ENCODE measurements around the gene GNG12. TPM values are rescaled to one million over a fixed set of nuclear protein-coding genes. Genes with fewer than 3 reads are reported as not detected.
A peak's percentile ranks its signal among the peaks of the same experiment; 100 is the strongest.

GNG12 gene
- total RNA-seq, 1 donor from 2014 or later: 60.5 TPM

DNA sequence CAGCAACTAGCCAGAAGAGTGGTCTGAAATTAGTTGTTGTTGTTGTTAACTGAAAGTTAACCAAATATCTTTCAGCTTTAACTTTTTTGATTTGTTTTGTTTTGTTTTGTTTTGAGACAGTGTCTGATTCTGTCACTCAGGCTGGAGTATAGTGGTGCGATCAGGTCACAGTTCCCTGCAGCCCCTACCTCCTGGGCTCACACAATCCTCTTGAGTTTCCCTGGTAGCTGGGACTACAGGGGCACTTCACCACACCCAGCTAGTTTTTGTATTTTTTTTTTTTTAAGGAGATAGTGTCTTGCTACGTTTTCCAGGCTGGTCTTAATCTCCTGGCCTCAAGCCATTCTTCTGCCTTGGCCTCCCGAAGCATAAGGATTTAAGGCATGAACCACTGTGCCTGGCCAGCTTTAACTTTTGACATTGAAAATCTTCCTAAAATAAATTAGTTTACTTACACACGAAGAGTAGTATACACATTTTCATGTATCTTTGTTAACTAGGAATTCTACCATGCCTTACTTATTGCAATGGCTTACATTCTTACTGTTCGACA, 45.0 kb downstream of the GNG12 start:
- DNase-seq (ENCODE audit: low read depth): no peak

DNA sequence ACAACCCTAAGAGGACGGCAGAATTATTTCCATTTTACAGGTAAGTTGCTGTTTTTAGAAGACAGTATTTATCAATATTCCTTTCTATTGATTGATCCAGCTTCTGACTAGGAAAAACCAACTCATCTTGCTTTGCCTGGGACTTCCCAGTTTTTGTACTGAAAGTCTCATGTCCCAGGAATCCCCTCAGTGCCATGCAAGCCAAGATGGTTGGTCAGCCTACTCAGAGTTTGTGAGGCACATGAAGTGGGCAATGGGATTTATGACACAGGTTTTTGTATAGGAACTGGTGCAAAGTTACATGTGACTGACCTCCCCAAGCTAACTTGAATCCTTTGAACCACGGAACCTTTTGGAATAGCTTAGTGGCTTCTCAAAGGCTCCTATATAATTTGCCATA, 45.5 kb downstream of the GNG12 start:
- no peak for DNase-seq (ENCODE audit: low read depth)

DNA sequence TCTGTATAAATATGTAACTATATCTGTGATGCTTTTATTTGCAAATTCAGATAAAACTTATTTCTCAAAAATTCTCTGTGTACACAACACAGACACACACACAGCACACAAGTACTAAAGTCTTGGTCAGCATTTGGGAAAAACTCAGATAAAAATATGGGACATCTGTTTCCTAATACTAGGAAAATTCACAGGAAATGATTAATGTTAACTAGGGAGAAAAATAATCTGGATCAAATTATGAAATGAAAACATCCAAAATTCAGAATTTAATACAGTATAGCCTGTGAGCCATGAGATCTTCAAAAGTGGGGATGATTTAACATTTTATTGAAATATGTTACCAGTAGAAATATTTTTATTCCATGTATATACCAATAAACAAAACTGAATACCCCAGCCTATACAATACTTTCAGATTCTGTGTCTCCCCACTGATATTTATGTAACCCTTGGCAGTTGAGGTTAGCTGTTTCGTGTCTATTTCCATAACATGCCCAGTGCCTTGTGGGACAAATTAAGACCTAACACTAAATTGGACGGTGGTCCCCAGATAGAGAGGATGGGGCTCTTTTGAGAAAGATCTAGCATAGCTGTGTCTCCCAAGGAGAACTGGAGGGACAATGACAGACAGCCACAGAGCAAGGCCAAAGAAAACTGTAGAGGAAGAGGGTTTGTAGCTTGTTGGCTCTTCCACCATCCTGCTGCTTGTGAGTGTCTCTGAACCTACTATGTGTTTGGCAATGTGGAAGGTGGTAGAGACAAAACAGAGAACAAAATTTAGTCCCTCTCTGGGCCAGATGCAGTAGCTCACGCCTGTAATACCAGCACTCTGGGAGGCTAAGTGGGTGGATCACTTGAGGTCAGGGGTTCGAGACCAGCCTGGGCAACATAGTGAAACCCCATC, 47.2 kb downstream of the GNG12 start:
- no peak for DNase-seq (ENCODE audit: low read depth)

DNA sequence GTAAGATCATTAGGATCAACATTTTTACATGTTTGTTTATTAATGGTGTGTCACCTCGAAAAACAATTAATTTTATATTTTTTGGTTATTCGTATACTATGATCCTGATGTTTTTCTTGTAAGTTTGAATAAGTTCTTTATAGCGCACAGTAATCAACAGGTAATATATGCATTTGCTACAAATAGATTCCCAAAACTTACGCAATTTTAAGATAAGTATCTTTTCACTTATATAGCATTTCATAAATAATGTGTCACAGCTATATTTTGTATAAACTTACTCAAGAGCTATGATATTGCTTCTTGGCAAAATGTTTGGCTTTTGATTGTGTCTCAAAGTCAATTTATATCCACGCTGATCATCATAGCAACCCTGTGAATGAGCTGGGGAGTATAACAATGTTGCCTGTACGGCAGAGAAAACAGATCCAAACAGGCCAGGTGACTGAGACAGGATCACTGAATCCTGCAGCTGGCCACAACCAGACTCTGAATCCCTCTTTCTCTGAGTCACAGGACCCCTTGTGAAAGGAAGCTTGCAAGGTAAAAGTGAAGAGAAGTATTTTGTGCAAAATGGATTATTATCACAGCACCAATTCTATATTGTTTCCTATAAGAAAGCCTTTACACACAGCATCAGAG, 48.6 kb downstream of the GNG12 start:
- no peak for DNase-seq (ENCODE audit: low read depth)

DNA sequence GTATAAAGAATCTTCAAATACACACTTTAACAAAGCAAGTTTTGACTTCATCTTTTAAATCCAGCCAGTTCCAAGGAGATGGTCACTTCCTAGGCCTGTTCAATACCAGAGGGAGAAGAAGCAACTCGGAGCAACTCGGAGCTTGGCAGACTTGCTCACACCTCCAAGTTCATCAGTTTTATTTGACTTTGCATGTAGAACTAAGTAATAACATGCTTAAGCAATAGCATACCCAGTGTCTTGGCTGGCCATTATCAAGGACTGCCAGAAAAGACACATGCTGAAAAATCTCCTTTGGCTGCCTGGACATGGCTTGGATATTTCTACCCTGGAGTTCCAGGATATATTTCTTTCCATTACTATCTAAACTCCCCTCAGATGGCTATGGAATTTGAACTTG, 52.6 kb downstream of the GNG12 start:
- DNase-seq (ENCODE audit: low read depth): no peak

DNA sequence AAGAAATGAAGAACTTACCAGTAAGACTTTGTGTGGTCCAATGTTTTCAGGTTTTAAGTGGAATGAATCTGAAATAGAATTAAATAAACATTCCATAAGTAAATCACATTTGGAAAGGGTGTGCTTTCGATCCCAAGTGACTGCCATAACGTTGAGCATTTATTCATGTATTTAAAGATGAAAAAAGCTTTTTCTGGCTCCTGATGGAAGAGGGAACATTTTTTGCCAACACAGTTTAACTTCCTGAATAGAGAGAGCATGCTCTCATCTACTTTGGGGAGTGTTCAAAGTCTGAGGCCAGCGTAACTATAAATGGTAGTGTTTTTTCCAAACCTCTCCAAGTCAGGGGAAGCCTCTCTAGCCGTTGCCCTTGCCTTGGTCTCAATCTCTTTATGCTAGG, 55.8 kb downstream of the GNG12 start:
- DNase-seq (ENCODE audit: low read depth): no peak

DNA sequence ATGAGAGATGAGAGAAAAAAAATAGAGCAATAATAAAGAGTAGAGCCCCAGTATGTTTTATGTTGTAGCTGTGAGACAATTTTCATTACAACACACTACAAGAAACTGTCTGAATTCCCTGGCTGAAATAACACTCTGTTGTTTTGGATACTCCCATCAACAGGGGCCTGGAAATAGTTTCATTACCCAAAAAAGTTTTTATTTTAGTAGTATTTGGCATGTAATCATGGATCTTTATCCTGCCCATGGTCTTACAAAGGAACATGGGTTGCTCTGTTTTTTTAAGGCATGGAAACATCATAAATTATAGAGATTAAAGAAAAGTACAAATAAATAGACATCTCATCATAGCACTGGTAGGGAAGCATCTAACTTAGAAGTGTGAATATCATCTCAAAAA, 56.3 kb downstream of the GNG12 start:
- no peak for DNase-seq (ENCODE audit: low read depth)

DNA sequence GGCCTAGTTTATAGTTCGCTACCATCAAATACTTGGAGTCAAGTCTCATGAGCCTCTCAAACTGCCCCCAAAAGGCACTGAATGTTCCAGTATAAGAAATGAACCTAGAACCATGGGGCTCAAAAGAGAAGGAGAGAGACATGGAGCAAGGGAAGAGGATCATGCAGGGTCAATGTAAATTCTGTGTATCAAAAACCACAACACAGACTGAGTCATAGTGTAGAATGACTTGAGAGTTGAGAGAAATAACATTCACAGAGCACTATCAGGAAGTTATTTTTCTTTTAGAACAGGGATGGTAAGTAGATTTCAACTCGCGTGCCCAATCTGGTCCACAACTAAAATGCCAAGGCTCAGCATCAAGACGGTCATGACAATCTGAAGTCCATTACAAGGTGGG, 59.8 kb downstream of the GNG12 start:
- no peak for DNase-seq (ENCODE audit: low read depth)

DNA sequence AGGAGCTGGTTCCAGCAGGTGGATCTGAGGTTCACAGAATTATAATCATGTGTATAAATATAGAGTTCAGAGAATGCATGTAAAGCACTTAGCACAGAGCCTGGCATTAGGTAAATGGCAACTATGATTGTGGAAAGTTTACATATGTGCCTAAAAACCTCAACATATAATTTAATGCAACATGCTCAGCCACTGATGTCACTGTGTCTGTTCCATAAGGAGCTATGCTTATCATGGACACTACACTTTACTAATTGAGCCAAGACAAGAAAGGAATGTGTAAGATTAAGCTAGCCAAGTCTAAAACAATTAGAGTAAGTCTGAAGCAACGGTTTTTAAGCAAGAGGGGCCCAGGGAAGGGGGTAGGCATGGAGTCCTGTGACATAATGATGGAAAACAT, 61.5 kb downstream of the GNG12 start:
- DNase-seq (ENCODE audit: low read depth): no peak

DNA sequence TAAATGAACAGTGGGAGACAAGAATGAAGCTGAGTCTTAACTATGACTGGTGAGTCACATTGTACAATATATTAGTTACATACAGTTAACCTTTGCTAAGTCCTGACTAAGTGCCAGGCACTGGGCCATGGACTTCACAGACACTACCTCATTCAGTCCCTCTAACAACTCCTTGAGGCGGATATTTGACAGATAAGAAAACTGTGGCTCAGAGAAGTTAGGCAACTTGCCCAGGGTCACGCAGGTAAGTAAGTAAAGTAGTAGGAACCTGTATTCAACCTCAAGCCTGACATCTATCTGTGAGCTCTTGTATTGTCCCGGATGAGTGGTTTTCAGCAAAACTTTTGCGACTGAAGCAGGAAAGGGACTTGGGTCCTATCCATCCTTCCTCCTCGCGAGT, 62.1 kb downstream of the GNG12 start:
- no peak for DNase-seq (ENCODE audit: low read depth)

DNA sequence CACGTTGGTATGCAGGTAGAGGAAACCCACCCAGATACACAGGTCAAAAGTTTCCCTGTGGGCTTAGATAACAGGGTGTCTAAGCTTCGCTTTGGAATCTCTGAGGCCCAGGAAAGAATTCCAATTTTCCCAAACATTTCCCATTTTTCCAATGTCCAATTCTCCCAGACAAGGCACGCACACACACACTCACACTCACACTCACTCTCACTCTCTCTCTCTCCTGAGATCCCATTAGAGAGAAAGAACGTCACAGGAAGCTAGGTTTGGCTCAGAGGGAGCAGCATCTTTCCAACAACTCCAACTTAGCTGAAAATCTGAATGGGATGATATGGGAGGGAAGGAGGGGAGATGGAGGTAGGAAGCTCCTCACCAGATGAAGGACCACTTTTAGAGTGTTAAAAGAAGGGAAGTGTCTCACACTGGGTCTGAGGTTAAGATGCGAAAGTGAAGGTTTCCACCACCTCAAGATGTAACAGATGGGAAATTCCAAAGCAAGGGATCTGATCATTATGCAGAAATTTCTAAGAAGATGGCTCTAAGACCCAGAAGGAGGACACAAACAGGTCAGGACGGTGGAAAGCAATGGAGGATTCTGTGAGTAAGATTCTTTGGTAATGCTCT, 63.5 kb downstream of the GNG12 start:
- DNase-seq (ENCODE audit: low read depth): no peak

DNA sequence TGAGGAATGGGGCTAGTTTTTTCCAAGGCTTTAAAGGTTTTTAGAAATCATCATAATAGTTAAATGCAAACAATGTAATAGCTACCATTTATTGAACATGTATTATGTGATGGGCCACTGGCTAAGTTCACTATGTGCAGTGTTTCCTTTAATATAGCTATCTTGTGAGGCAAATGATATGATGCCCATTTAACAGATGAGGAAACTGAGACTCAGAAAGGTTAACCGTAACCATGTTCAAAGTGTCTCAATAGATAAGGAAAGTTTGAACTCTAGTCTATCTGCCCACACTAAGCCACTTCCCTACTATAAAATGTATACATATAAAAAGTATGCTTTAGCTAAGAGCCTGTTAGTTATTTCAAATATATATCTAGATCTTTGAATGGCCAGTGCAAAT, 64.8 kb downstream of the GNG12 start:
- no peak for DNase-seq (ENCODE audit: low read depth)

DNA sequence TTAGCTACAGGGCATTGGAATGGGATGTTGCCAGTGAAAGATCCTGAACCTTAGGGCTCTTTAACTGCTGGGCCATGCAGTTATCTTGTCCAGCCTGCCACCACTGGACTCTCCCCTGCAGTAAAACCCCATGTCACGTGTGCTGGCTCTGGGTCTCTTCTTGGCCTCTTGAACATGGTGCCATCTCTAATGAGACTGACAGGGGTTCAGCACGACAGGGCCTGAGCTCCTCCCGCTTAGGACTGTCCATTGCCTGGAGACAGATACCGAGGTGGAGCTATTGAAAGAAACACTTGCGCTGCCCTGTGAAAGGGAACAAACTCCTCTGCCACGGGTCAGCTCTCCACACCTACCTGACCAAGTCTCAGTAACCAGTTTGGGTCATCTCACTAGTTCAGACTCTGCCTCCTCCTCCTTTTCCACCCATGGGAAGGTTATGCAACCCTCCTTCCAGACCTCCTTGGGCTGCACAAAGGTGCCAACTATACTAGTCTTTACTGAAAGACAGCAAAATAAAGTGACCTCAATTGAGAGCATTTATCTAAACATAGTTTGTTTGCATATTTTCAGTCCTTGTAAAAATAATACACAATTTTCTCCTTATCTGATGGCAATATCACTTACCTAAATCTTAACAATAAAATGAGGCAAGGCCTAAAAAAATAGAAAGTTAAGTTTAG, 66.0 kb downstream of the GNG12 start:
- no peak for DNase-seq (ENCODE audit: low read depth)

DNA sequence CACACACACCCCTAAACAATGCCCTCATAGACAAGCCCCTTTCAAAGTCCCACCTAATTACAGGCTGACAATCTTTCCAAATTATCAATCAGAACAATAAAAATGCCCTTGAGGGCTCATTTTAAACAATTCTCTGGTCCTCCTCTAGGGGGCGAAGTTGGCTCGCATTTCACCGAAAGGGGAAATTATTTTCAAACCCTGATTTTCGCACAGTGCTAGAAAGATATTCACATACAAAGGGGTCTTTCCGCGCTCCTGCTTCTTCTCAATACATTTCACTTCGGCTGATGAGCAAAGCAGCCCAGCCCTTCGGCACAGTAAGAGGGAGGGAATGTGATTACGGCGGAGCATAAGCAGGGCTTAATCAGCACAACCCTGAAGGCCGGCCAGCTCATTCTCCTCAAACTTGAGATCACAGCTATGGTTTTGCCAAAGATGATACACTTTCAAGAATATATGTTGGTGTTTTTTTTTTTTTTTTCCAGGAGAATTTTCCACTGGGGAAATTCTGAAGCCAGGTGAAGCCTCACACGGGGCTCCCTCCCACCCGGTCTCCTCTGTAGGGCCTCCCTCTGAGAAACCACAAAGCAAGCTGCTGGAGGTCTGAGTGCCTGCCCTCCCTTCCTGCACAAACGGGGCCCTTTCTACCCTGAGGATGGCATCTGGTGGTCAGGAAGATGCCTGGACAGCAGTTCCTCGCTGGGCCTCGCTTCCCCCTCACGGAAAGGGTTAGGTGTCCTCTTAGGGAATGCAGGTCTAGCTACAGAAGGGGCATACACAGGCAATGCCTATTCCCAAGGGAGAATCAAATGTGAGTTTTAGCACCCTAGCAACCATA, 66.9 kb downstream of the GNG12 start:
- peak; percentile 59 for DNase-seq (ENCODE audit: low read depth)

DNA sequence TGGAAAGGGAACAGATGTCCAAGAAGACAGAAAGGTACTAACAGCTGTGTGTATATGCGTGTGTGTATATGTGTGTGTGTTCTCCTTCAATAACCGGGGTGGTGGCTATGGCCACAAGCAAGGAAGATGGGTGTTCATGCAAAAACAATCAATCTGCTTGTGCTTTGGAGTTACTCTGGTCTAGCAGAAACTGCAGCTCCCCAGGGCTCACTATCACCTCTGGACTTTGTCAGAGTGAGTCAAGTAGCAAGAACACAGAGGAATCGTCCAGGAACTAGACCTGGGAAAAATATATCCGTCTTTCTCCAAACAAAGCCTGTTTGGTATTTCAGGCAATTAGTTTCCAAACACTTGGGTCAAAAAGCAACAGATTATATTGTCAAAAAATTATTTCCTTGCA, 68.6 kb downstream of the GNG12 start:
- no peak for DNase-seq (ENCODE audit: low read depth)

DNA sequence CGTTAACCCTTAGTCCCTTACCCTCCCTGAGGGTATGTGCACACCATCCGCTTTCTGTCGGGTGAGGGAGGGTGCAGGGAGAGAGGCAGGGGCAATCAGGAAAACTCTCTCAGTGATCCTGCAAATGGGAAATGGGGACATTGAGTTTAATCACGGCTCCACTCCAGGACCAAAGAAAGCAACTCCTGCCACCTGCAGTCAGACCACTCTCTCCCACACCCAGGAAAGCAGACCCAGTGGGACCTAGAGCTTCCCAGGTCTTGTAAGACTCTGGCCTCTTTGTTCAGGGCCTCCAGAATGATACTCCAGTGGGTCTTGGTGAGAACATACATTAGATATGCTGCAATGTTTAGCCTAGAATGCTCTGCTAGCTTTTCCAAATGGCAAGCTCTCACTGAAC, 71.5 kb downstream of the GNG12 start:
- DNase-seq (ENCODE audit: low read depth): no peak

DNA sequence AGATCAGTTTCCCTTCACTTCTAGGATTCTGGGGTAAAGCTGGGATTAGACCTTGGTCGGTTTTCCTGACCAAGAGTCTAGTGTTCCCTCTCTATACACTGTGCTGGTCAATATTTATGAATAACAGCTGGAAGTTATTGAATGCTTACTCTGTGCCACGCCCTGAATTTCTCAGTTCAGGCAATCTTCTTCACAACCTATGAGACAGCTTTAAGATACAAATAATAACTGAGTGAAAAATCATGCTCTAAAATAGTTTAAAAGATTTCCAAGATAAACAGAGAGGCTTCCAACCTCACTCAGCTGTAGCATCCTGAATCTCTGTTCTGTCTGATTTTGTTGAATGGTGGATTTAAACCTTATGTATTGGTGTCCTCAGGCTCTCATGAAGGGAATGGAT, 72.2 kb downstream of the GNG12 start:
- no peak for DNase-seq (ENCODE audit: low read depth)

DNA sequence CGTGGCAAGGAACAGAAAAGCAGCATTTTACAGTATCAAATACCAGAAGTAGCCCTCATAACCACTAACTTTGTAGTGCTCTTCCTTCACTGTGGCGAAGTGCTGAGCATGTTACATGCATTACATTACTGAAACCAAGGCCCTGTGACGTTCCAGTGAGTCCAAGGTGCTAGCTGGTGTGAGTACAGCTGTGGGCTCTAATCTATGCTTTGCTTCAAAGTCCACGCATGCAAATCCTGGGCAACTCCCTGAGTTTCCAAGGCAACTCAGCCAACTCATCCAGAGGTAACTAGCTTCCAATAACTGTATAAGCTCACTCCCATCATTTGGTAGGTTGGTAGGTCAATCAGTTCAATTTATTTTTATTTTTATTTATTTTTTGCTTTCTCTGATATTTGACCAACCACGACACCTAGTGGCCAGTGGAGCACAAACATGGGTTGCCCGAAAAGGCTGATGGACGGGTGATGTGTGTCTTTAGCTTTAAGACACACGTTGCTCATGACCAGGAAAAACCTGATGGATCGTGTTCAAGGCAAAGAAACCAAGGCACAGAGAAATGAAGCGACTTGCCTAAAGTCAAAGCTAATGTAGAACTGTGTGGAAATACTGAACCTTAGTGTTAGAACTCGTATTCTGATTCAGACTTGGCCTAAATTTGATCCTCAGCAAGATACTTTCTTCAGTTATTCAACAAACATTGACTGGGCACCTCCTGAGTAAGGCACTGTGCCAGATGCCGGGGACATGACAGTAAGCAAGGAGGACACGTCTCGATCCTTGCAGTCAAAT, 73.0 kb downstream of the GNG12 start:
- DNase-seq (ENCODE audit: low read depth): peak; percentile 86

DNA sequence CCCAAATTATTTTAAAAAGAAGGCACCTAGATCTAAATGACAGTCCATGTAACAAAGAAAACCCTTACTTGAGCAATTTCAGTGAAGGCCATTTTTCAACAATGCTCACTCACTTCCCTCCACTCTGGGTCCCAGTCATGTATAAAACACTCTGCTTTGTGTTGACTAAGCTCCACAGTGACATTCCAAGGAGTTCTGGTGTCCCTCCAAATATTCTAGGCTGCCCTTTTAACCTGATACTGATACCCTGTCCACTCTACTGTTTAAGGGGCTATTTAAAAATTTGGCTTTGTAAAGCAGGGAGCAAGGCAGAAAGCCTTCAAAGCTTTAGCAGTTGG, 73.6 kb downstream of the GNG12 start:
- DNase-seq (ENCODE audit: low read depth): no peak

DNA sequence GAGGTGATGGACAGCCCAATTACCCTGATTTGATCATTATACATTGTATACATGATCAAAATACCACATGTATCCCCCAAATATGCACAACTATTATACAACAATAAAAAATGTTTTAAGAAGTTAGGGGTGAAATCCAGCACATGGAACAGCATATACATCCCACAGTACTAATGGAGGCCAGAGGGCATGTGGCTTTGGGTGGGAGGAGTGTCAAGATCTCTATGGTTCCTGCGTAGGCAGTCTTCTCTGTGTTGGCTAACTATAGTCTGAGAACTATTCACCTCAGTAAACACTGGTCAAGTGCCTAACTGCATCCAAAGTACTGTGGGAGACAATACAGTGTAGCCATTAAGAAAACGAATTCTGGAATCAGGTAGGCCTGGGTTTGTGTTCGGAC, 74.2 kb downstream of the GNG12 start:
- DNase-seq (ENCODE audit: low read depth): no peak
